KOPT-K1 (cell line): ENCODE measurements around the gene ZNF195.
"Not testable (repeated sequence)": the region's sequence is repeated elsewhere in the genome, so short reads cannot be mapped to it uniquely, and the experiment has no call there.

Experiments
- H3K27ac ChIP-seq: fragments of 200-600 bp; sonication (generic); 2 replicates; pipeline ENCODE4 v1.5.1; 2016; ENCODE audit warnings: antibody characterized with exemption, mild to moderate bottlenecking, low read depth, low read length; ENCODE audit not compliant: poor library complexity, severe bottlenecking
- H3K36me3 ChIP-seq: fragments of 200-600 bp; sonication (generic); 2 replicates; pipeline ENCODE4 v1.5.1; 2017; ENCODE audit warnings: antibody characterized with exemption, mild to moderate bottlenecking, low read length, moderate library complexity; ENCODE audit not compliant: insufficient read depth
- H3K9me3 ChIP-seq: fragments of 200-600 bp; sonication (generic); 2 replicates; pipeline ENCODE4 v1.5.1; 2017; ENCODE audit warnings: antibody characterized with exemption, low read length, mild to moderate bottlenecking; ENCODE audit not compliant: insufficient read depth, poor library complexity, severe bottlenecking

ZNF195 gene

GRCh38 chr11:3344327-3345174 lies 34.4 kb downstream of the ZNF195 start:
- Histone ChIP-seq H3K9me3 (peaks cover 10% of the 10 kb centered on the region), H3K27ac (no peak overlapping the region), H3K36me3 (peaks cover 18% of the 10 kb centered on the region; the same call in 1 of the 2 replicates)

- H3K27ac ChIP-seq = no peak overlapping the region
- H3K9me3 ChIP-seq = peaks cover 10% of the 10 kb centered on the region
- H3K36me3 ChIP-seq = peaks cover 6% of the 10 kb centered on the region; the same call in 1 of the 2 replicates
Observed at GRCh38 chr11:3342709-3343108, 36.2 kb downstream of the ZNF195 start.

DNA sequence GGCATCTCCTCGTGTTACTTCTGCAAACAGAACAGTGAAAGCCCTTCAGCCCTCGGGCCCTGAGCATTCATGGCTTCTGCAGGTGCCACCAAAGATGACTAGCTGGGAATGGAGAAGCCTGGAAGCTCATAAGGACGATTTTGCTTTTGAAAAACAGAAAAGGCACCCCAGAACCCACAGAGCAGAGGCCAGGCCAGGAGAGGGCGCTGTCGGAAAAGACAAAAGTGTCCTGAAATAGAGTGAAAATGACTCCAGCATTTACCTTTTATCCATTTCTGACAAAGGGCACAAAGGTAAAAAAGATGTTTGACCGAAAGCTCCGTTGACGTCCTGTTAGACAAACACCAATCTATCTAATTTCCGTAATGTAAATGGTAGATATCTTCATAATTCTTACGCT lies 37.6 kb downstream of the ZNF195 start:
- Histone ChIP-seq H3K27ac (no peak overlapping the region), H3K36me3 (no peaks in the 10 kb centered on the region; the same call in 1 of the 2 replicates), H3K9me3 (no peaks in the 10 kb centered on the region)

DNA sequence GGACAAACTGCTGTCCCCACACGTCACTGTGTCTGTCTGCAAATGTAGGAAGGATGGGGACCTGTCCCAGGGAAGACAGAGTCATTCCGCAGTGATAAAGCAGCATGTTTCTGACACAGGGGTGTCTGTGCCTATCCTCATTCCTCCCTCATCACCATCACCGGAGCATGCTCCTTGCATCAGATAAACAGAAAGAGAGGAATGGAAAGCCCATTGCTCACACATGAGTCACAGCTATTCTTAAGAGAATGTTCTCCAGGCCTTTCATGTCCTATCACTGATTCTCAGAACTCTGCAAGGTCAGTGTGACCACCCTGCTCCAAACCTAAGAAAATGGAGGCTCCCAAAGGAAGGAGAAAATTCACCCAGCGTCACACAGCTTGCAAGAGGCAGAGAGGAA lies 38.9 kb downstream of the ZNF195 start:
- no peaks in the 10 kb centered on the region for H3K36me3 ChIP-seq
- no peak overlapping the region for H3K27ac ChIP-seq
- no peaks in the 10 kb centered on the region for H3K9me3 ChIP-seq

DNA sequence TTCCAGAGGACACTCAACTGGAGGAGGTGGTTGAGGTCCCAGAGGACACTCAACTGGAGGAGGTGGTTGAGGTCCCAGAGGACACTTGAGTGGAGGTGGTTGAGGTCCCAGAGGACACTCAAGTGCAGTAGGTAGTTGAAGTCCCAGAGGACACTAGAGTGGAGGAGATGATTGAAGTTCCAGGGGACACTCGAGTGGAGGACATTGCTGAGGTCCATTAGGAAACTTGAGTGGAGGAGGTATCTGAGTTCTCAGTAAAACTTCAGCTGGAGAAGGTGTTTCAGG lies 39.7 kb downstream of the ZNF195 start:
- H3K27ac ChIP-seq = no peak overlapping the region

GRCh38 chr11:3338569-3339339 lies 40.2 kb downstream of the ZNF195 start:
- Histone ChIP-seq H3K9me3 (no peaks in the 10 kb centered on the region), H3K36me3 (no peaks in the 10 kb centered on the region), H3K27ac (no peak overlapping the region)

More for the DNA sequence above, 39.7 kb downstream of the ZNF195 start:
- Histone ChIP-seq H3K9me3 (no peaks in the 10 kb centered on the region), H3K36me3 (no peaks in the 10 kb centered on the region)

DNA sequence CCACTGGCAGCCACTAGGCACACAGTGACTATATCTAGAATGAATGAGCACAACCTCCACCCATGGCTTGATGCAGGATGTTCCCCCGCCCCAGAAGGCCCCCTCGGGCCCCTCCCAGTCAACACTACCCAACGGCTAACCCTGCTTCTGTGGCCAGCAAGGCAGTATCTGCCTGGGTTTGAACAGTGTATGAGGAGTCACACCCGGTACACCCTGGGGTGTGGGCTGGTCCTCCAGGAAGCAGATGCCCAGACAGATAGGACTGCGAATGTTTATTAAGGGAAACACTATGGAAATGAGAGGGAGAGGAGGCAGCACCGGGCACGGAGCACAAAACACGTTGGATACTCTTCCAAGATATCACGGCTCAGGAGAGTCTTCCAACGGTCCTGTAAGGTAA lies 42.5 kb downstream of the ZNF195 start:
- not testable (repeated sequence) for H3K27ac ChIP-seq, H3K9me3 ChIP-seq, H3K36me3 ChIP-seq

- not testable (repeated sequence) for H3K9me3 ChIP-seq, H3K27ac ChIP-seq, H3K36me3 ChIP-seq
Observed at GRCh38 chr11:3333157-3333556, 45.8 kb downstream of the ZNF195 start.

DNA sequence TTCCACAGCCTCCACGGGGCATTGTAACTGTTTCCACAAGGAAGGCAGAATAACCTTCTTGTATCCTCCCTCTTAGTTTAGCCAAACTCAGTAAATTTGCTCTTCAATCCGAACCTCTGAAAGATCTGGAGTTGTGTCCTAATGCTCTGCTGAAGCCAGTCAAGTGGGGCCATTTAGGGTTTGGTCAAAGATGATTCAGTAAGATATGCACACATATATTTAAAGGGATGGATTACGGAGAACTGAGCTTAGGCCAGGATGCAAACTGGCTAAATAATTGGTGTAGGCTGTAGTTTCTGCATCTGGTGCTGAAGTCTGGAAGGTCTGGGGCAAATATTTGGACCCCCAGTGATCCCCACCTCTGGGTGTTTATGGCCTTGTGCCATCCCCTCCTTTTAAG lies 47.9 kb downstream of the ZNF195 start:
- H3K9me3 ChIP-seq, H3K27ac ChIP-seq, H3K36me3 ChIP-seq: not testable (repeated sequence)

- H3K9me3 ChIP-seq, H3K27ac ChIP-seq: not testable (repeated sequence)
Observed at GRCh38 chr11:3330064-3330463, 48.9 kb downstream of the ZNF195 start.

DNA sequence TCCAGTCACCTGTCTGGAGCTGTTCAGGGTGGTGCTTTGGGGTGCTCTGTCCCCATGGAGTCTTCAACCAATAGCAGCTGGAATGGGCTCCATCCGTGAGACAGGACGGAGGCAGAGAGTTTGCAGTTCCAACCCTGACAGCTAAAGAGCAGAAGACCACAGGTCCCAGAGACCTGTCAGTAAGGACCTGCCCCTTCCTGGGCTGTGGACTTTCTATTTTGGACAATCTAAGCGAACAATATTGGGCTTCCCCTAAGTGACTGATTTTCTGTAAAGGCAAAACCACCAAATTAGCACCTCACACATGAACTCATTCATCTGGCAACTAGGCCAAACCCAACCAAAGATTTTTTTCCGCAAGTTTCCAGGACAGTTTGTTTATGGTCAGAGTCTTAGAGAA lies 50.4 kb downstream of the ZNF195 start:
- not testable (repeated sequence) for H3K36me3 ChIP-seq, H3K9me3 ChIP-seq, H3K27ac ChIP-seq

More at GRCh38 chr11:3330064-3330463, 48.9 kb downstream of the ZNF195 start:
- not testable (repeated sequence) for H3K36me3 ChIP-seq

GRCh38 chr11:3326450-3326849 lies 52.5 kb downstream of the ZNF195 start:
- not testable (repeated sequence) for H3K27ac ChIP-seq, H3K9me3 ChIP-seq, H3K36me3 ChIP-seq

- H3K27ac ChIP-seq, H3K9me3 ChIP-seq, H3K36me3 ChIP-seq: not testable (repeated sequence)
Observed at GRCh38 chr11:3324724-3325123, 54.2 kb downstream of the ZNF195 start.
